OCI-LY1 (cell line): ENCODE measurements around the gene PRUNE2.

Source experiments
- CTCF ChIP-seq: fragments of 200-600 bp; sonication (generic), shearing (Covaris generic); IDR thresholded peaks from 2 replicates; pipeline ENCODE4 v1.5.1; 2017; ENCODE audit warnings: mild to moderate bottlenecking, antibody characterized with exemption, low read length, moderate library complexity, mixed read lengths
- EZH2 ChIP-seq: fragments of 200-600 bp; sonication (generic), shearing (Covaris generic); IDR thresholded peaks from 2 replicates; pipeline ENCODE4 v1.8.0; 2017; ENCODE audit warnings: borderline replicate concordance, mixed run types, mild to moderate bottlenecking, antibody characterized with exemption, low read length, moderate library complexity, mixed read lengths

GRCh38 chr9:76878933-76879332, 27.0 kb downstream of the PRUNE2 start:
- no peak for TF ChIP-seq EZH2
- TF ChIP-seq CTCF, result no peak
